B cell (primary cell): ENCODE results near the gene RDH14. TPM values are rescaled to one million over a fixed set of nuclear protein-coding genes. Genes with fewer than 3 reads are reported as not detected.

Experiments used
- ATAC-seq: fragments of 200-7000 bp; cut with Tn5 transposase; one replicate; pipeline ENCODE4 v1.10.0; 2021; ENCODE audit warnings: low read depth, mild to moderate bottlenecking, moderate number of reproducible peaks, moderate library complexity
- CTCF ChIA-PET: fragments of 350-600 bp; sonication (Branson Sonifier 250); formaldehyde crosslinking; loops from one replicate; lab custom pipeline; 2021; ENCODE audit warnings: antibody characterized with exemption, inconsistent platforms; lab: Charles Lee
- POLR2A ChIA-PET: fragments of 350-600 bp; sonication (Branson Sonifier 250); formaldehyde crosslinking; loops from one replicate; lab custom pipeline; 2021; ENCODE audit warnings: antibody characterized with exemption; lab: Charles Lee
- DNase-seq: peaks from one replicate; pipeline ENCODE4 v3.0.0; 2013
- H2AFZ ChIP-seq: 2 replicates; pipeline ENCODE4 v1.6.1; 2012; ENCODE audit warnings: mild to moderate bottlenecking, low read depth, low read length; ENCODE audit not compliant: insufficient read depth, poor library complexity, severe bottlenecking
- H3K27ac ChIP-seq, 2 donors: 1 replicate in 1 of 2; 2 replicates in 1 of 2; pipeline ENCODE4 v1.5.1; 2012 to 2013; ENCODE audit warnings: low read length in 2 of 2, mild to moderate bottlenecking in 2 of 2, moderate library complexity in 1 of 2
- H3K27me3 ChIP-seq, 4 experiments: fragments of 200-600 bp in 1 of 4; sonication (generic) in 1 of 4; replicated peaks in 1 of 4; 1 replicate in 2 of 4; 2 replicates in 2 of 4; pipeline versions ENCODE4 v1.6.1 to v1.7.0; 2013 to 2016; ENCODE audit warnings: low read length in 3 of 4, mild to moderate bottlenecking in 2 of 4, mixed read lengths in 1 of 4, moderate library complexity in 1 of 4; ENCODE audit not compliant: insufficient read depth in 4 of 4, control insufficient read depth in 3 of 4; ENCODE audit errors: control extremely low read depth in 1 of 4
- H3K36me3 ChIP-seq, 2 experiments: replicated peaks in 1 of 2; 1 replicate in 1 of 2; 2 replicates in 1 of 2; pipeline versions ENCODE4 v1.6.1 to v1.7.1; 2013; ENCODE audit warnings: low read length in 1 of 2; ENCODE audit not compliant: insufficient read depth in 2 of 2, control insufficient read depth in 1 of 2; ENCODE audit errors: control extremely low read depth in 1 of 2, extremely low read depth in 1 of 2
- H3K4me1 ChIP-seq, 2 donors: fragments of 200-600 bp in 1 of 2; sonication (generic) in 1 of 2; 1 replicate in 1 of 2; 2 replicates in 1 of 2; pipeline versions ENCODE4 v1.5.1 to v1.6.1; 2013 to 2017; ENCODE audit warnings: low read length in 2 of 2; ENCODE audit not compliant: control insufficient read depth in 2 of 2, insufficient read depth in 2 of 2
- H3K4me2 ChIP-seq: replicated peaks from 2 replicates; pipeline ENCODE3; 2012; ENCODE audit warnings: mild to moderate bottlenecking, low read depth, low read length; ENCODE audit not compliant: poor library complexity, severe bottlenecking
- H3K4me3 ChIP-seq, 5 experiments: fragments of 200-600 bp in 1 of 5; sonication (generic) in 1 of 5; 1 replicate in 3 of 5; 2 replicates in 2 of 5; pipeline versions ENCODE4 v1.5.1 to v1.7.0; 2011 to 2016; ENCODE audit warnings: low read length in 4 of 5, mild to moderate bottlenecking in 4 of 5, low read depth in 2 of 5, control low read depth in 1 of 5, moderate library complexity in 1 of 5; ENCODE audit not compliant: insufficient read depth in 1 of 5; ENCODE audit errors: control extremely low read depth in 1 of 5, extremely low read depth in 1 of 5
- H3K79me2 ChIP-seq: fragments of 200-600 bp; sonication (generic); one replicate; pipeline ENCODE4 v1.6.0; 2016; ENCODE audit warnings: low read length; ENCODE audit not compliant: control insufficient read depth, insufficient read depth
- H3K9ac ChIP-seq: fragments of 200-600 bp; sonication (generic); 2 replicates; pipeline ENCODE4 v1.6.1; 2017; ENCODE audit warnings: mild to moderate bottlenecking, low read length, moderate library complexity
- H3K9me3 ChIP-seq, 3 donors: one replicate each; pipeline versions ENCODE4 v1.6.1 to v1.7.1; 2013; ENCODE audit warnings: low read length in 2 of 3; ENCODE audit not compliant: control insufficient read depth in 2 of 3, insufficient read depth in 1 of 3; ENCODE audit errors: control extremely low read depth in 1 of 3
- H4K20me1 ChIP-seq: 2 replicates; pipeline ENCODE4 v1.6.0; 2012; ENCODE audit warnings: mild to moderate bottlenecking, low read length; ENCODE audit not compliant: insufficient read depth, control insufficient read depth, poor library complexity, severe bottlenecking
- H3K27ac Mint-ChIP-seq: one replicate; pipeline ENCODE4 v1.8.0; 2021; ENCODE audit warnings: mixed read lengths
- H3K27me3 Mint-ChIP-seq: one replicate; pipeline ENCODE4 v1.8.0; 2021; ENCODE audit warnings: mixed read lengths
- H3K4me1 Mint-ChIP-seq: one replicate; pipeline ENCODE4 v1.8.0; 2021; ENCODE audit warnings: mixed read lengths
- H3K4me3 Mint-ChIP-seq: one replicate; pipeline ENCODE4 v1.8.0; 2021; ENCODE audit warnings: mixed read lengths
- H3K9me3 Mint-ChIP-seq: one replicate; pipeline ENCODE4 v1.8.0; 2022; ENCODE audit warnings: mixed read lengths; ENCODE audit not compliant: insufficient read depth
- CTCF ChIP-seq: fragments of 200-600 bp; IDR thresholded peaks from one replicate; pipeline ENCODE4 v1.8.0; 2022; ENCODE audit warnings: antibody characterized with exemption, mild to moderate bottlenecking
- EZH2 ChIP-seq: IDR thresholded peaks from 2 replicates; pipeline ENCODE4 v1.6.1; 2012; ENCODE audit warnings: borderline replicate concordance, low read depth, mild to moderate bottlenecking, moderate library complexity, low read length; ENCODE audit not compliant: insufficient read depth, poor library complexity, severe bottlenecking
- WGBS: methylation state at CpG from one replicate; pipeline ENCODE4 v1.1.5; 2013; ENCODE audit warnings: missing lambda C conversion rate; ENCODE audit not compliant: insufficient coverage; 5-methylcytosine and 5-hydroxymethylcytosine counted together
- intact Hi-C: fragments of 100-400 bp; cut with micrococcal nuclease; formaldehyde crosslinking; loops from one replicate; pipeline ENCODE4 v1.10.0; 2022
- polyA plus RNA-seq: library from polyadenylated mRNA; depleted of rRNA; stranded (reverse); fragments of >200 nt; gene quantifications from 2 replicates; pipeline ENCODE4 v1.2.3, GENCODE V29; 2012
- total RNA-seq, 2 donors: library from RNA; stranded (reverse); fragments of 120-200 nt in 1 of 2; gene quantifications; 1 replicate in 1 of 2; 2 replicates in 1 of 2; pipeline versions ENCODE4 v1.2.3 to v1.2.4, GENCODE V29; 2013 to 2022

The RDH14 gene
- total and polyA plus RNA-seq, 2 donors (not counting 1 experiment from before 2014, with no cell fraction given): 9.6 to 18.5 TPM

- ChIA-PET CTCF (interaction anchor here (1.2 to 1.5 kb wide), 2 partner anchors 9 to 1334 kb away, joined by 3 to 4 read pairs; no protein-coding TSS in a partner anchor), POLR2A (no interaction called here)
- Histone ChIP-seq H2AFZ (no peak overlapping the region), H3K4me1 (no peaks in the 10 kb centered on the region), H3K4me3 (no peak overlapping the region), H3K79me2 (no peaks in the 10 kb centered on the region), H3K27me3 (peaks cover 0 to 5% (median 0%) of the 10 kb centered on the region in 4 experiments), H3K4me2 (no peak overlapping the region), H3K36me3 (no peaks in the 10 kb centered on the region), H4K20me1 (no peaks in the 10 kb centered on the region), H3K9ac (no peak overlapping the region), H3K9me3 (no peaks in the 10 kb centered on the region), H3K27ac (no peak overlapping the region)
- Mint-ChIP-seq H3K9me3 (no peaks in the 10 kb centered on the region), H3K27me3 (peaks cover 9% of the 10 kb centered on the region), H3K4me1 (no peaks in the 10 kb centered on the region), H3K27ac (no peak overlapping the region), H3K4me3 (no peak overlapping the region)
- no peak for TF ChIP-seq CTCF
- TF ChIP-seq EZH2: no peak
- ATAC-seq (no peak), DNase-seq (no peak)
- intact Hi-C loops: no loop called here
- no CpG with 5 or more reads among the region's 2 CpGs for WGBS
Observed at GRCh38 chr2:18527326-18527725, 33.1 kb downstream of the RDH14 start.

GRCh38 chr2:18526429-18526828, 34.0 kb downstream of the RDH14 start:
- Histone ChIP-seq H3K79me2 (no peaks in the 10 kb centered on the region), H3K9ac (no peak overlapping the region), H3K4me3 (no peak overlapping the region), H3K36me3 (no peaks in the 10 kb centered on the region), H2AFZ (no peak overlapping the region), H3K27ac (no peak overlapping the region), H3K4me1 (no peaks in the 10 kb centered on the region), H4K20me1 (no peaks in the 10 kb centered on the region), H3K9me3 (no peaks in the 10 kb centered on the region), H3K4me2 (no peak overlapping the region), H3K27me3 (peaks cover 0 to 6% (median 0%) of the 10 kb centered on the region in 4 experiments)
- Mint-ChIP-seq H3K27ac (no peak overlapping the region), H3K9me3 (no peaks in the 10 kb centered on the region), H3K27me3 (peaks cover 7% of the 10 kb centered on the region), H3K4me1 (no peaks in the 10 kb centered on the region), H3K4me3 (no peak overlapping the region)
- ChIA-PET CTCF (interaction anchor here (1.2 to 1.5 kb wide), 2 partner anchors 9 to 1335 kb away, joined by 3 to 4 read pairs; no protein-coding TSS in a partner anchor), POLR2A (no interaction called here)
- ATAC-seq (no peak), DNase-seq (no peak)
- 72% methylated on average over 7 of the region's 7 CpGs for WGBS
- intact Hi-C loops: no loop called here
- TF ChIP-seq CTCF (no peak), EZH2 (no peak)
